Prostate gland (tissue), 2 donors: Measurements from ENCODE around the gene PRR23E. TPM values are rescaled to one million over a fixed set of nuclear protein-coding genes. Genes with fewer than 3 reads are reported as not detected.

Experiments
- DNase-seq: peaks from one replicate; pipeline ENCODE4 v3.0.0-alpha.2; 2019; ENCODE audit warnings: low spot score
- H3K27ac ChIP-seq, 2 donors: fragments of 200-600 bp; sonication (generic); 2 replicates each; pipeline ENCODE4 v1.5.1; 2017 to 2019
- H3K27me3 ChIP-seq: fragments of 200-600 bp; sonication (generic); replicated peaks from 2 replicates; pipeline ENCODE4 v1.5.1; 2019; ENCODE audit not compliant: insufficient read depth
- H3K36me3 ChIP-seq, 2 donors: fragments of 200-600 bp; sonication (generic); 1 replicate in 1 of 2; 2 replicates in 1 of 2; pipeline versions ENCODE4 v1.5.1 to v1.8.1; 2017 to 2019
- H3K4me1 ChIP-seq: fragments of 200-600 bp; sonication (generic); replicated peaks from 2 replicates; pipeline ENCODE4 v1.5.1; 2019
- H3K4me3 ChIP-seq, 2 donors: fragments of 200-600 bp; sonication (generic); 2 replicates each; pipeline ENCODE4 v1.5.1; 2017 to 2019
- H3K9me3 ChIP-seq: fragments of 200-600 bp; sonication (generic); 2 replicates; pipeline ENCODE4 v1.5.1; 2017
- POLR2A ChIP-seq: fragments of 450-650 bp; IDR thresholded peaks from one replicate; pipeline ENCODE4 v1.6.1; 2016; ENCODE audit warnings: antibody characterized with exemption, mild to moderate bottlenecking
- POLR2AphosphoS5 ChIP-seq: sonication (generic); formaldehyde crosslinking; IDR thresholded peaks from one replicate; pipeline ENCODE4 v1.6.1; 2017; ENCODE audit warnings: antibody characterized with exemption
- WGBS: methylation state at CpG from one replicate; pipeline ENCODE4 v1.1.5; 2018; 5-methylcytosine and 5-hydroxymethylcytosine counted together
- intact Hi-C: fragments of 100-400 bp; cut with DNase I; formaldehyde crosslinking; loops from one replicate; pipeline ENCODE4 v1.14.2; 2022
- total RNA-seq, 2 donors: library from RNA; depleted of rRNA; stranded (reverse); fragments of >200 nt; gene quantifications; one replicate each; pipeline ENCODE4 v1.1.0, GENCODE V29; 2016
- TF ChIP-seq, protein P1 (sequence below), 4 experiments: fragments of 200-600 bp in 2 of 4; fragments of 450-650 bp in 2 of 4; sonication (generic) in 2 of 4; IDR thresholded peaks; 1 replicate in 3 of 4; 2 replicates in 1 of 4; pipeline ENCODE4 v1.5.1; 2016 to 2019; ENCODE audit warnings: antibody characterized with exemption in 4 of 4, mild to moderate bottlenecking in 2 of 4, moderate library complexity in 2 of 4

PRR23E gene
- total RNA-seq, 2 donors from 2014 or later: not detected

DNA sequence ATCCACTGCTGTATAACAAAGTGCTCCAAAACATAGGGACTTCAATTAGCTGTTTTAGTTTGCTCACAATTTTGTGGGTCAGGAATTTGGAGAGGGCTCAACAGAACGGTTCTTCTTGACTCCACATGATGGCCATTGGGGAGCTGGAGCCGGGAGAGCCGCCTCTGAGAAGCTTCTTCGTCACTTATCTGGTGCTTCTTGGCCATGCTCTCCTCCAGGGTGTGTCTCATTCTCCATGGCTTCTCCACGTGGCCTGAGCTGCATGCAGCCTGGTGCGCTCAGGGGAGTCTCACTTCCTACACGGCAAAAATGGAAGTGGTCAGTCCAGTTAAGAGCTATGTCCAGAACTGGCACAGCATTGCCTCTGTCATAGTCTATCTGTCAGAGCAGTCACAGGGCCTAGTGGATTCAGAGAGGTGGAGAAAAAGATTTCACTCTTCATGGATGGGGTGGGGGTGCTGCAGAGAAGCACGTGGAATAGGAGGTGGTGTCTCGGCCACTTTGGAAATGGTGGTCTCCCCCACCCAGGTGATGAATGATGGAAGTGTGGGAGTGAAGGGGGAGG is 26.3 kb upstream of the PRR23E start:
- Histone ChIP-seq H3K4me1 (no peaks in the 10 kb centered on the region), H3K27me3 (peaks cover 5% of the 10 kb centered on the region), H3K36me3 (no peaks in the 10 kb centered on the region), H3K4me3 (no peak overlapping the region), H3K27ac (no peak overlapping the region), H3K9me3 (no peaks in the 10 kb centered on the region)
- DNase-seq: no peak
- WGBS: 73% methylated on average over 9 of the region's 9 CpGs
- intact Hi-C loops: no loop called here
- no peak for TF ChIP-seq POLR2A
- TF ChIP-seq POLR2AphosphoS5: no peak
- TF ChIP-seq, protein P1, sequence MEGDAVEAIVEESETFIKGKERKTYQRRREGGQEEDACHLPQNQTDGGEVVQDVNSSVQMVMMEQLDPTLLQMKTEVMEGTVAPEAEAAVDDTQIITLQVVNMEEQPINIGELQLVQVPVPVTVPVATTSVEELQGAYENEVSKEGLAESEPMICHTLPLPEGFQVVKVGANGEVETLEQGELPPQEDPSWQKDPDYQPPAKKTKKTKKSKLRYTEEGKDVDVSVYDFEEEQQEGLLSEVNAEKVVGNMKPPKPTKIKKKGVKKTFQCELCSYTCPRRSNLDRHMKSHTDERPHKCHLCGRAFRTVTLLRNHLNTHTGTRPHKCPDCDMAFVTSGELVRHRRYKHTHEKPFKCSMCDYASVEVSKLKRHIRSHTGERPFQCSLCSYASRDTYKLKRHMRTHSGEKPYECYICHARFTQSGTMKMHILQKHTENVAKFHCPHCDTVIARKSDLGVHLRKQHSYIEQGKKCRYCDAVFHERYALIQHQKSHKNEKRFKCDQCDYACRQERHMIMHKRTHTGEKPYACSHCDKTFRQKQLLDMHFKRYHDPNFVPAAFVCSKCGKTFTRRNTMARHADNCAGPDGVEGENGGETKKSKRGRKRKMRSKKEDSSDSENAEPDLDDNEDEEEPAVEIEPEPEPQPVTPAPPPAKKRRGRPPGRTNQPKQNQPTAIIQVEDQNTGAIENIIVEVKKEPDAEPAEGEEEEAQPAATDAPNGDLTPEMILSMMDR (IDR thresholded peaks at IDR 0.05): no peak

DNA sequence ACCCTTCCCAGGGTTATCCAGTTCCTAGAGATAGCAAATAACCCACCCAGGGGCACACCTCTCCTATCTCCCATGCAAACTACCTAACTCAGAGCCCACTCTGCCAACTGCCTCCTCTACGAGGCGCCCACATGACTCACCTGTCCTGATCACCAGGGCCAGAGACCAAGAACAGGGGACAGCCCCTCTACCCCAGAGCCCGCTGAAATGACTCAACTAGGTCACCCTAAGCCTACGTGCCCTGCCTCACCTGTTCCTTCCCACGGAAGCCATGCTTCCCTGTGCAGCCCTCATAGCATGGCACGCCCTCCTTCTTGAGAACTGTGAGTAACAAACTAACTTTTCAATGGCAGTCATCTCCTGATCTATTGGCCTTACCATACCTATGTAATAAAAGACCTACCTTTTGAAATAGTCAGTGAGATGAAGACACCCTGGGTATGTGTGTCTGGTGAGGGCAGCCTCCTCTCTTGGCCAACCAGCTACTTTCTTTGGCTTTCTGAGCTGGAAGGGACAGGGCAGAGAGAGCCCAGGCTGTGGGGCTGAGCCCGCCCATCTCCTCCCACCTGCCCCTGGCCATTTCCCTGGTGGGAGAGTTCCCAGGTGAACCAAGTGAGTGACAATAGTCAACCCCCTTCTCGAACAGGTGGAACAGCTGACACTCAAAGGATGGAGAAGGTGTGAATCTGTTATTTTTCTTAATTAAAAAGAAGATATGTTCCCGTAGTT is 25.5 kb upstream of the PRR23E start:
- TF ChIP-seq, protein P1 (IDR thresholded peaks at IDR 0.05): no peak
- TF ChIP-seq POLR2A (no peak), POLR2AphosphoS5 (no peak)
- no peak overlapping the region for H3K27ac ChIP-seq
- no peaks in the 10 kb centered on the region for H3K36me3 ChIP-seq
- H3K4me1 ChIP-seq: no peaks in the 10 kb centered on the region
- DNase-seq: no peak
- H3K9me3 ChIP-seq: no peaks in the 10 kb centered on the region
- WGBS: 86% methylated on average over 9 of the region's 9 CpGs
- no peak overlapping the region for H3K4me3 ChIP-seq
- intact Hi-C loops: no loop called here
- H3K27me3 ChIP-seq: peaks cover 5% of the 10 kb centered on the region

DNA sequence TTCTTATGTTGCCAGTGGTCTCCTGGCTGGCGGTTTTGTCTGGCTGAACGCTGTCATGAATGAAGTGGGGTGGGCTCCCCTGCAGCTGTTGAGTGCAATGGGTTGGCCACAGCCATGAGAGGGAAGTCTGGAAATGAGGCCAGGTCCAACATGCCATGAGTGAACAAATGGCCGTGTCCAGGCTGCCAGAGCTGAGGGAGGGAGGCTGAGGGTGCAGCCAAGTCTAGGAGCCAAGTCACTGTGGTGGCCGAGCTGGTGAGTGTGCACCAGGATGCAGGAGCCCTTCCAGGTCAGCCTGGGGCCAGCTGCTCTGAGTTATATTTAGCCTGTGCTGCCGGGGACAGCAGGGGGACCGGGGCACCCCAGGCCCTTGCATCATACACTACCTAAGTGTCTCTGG is 24.7 kb upstream of the PRR23E start:
- H3K27ac ChIP-seq: no peak overlapping the region
- no peaks in the 10 kb centered on the region for H3K9me3 ChIP-seq
- H3K27me3 ChIP-seq: peaks cover 5% of the 10 kb centered on the region
- 62% methylated on average over 6 of the region's 6 CpGs for WGBS
- no peaks in the 10 kb centered on the region for H3K4me1 ChIP-seq
- no peak for DNase-seq
- intact Hi-C loops: no loop called here
- no peak overlapping the region for H3K4me3 ChIP-seq
- TF ChIP-seq, protein P1 (IDR thresholded peaks at IDR 0.05): no peak
- no peak for TF ChIP-seq POLR2AphosphoS5
- no peak for TF ChIP-seq POLR2A
- no peaks in the 10 kb centered on the region for H3K36me3 ChIP-seq

DNA sequence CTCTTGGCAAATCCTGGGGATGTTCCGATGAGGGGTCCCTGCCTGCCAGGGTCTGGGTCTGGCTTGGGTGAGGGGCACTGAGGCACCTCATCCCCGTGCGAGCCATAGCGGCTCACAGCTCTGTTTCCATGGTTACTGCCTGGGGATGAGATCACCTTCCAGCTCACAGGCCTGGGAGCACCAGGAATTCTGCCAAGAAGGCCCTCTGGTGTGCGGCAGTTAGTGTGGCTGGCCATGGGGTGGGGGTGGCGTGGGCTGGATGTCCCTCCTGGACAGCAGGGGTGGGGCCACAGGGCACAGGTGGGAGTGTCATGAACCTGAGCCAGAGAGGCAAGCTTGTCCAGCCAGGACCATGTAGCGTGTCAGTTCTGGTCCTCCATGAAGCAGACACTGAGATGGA is 22.1 kb upstream of the PRR23E start:
- intact Hi-C loops: no loop called here
- Histone ChIP-seq H3K27me3 (peaks cover 5% of the 10 kb centered on the region), H3K4me3 (no peak overlapping the region), H3K9me3 (no peaks in the 10 kb centered on the region), H3K4me1 (no peaks in the 10 kb centered on the region), H3K27ac (no peak overlapping the region), H3K36me3 (no peaks in the 10 kb centered on the region)
- TF ChIP-seq, protein P1 (IDR thresholded peaks at IDR 0.05): no peak
- TF ChIP-seq POLR2AphosphoS5 (no peak), POLR2A (no peak)
- no peak for DNase-seq
- 26% methylated on average over 7 of the region's 7 CpGs for WGBS

DNA sequence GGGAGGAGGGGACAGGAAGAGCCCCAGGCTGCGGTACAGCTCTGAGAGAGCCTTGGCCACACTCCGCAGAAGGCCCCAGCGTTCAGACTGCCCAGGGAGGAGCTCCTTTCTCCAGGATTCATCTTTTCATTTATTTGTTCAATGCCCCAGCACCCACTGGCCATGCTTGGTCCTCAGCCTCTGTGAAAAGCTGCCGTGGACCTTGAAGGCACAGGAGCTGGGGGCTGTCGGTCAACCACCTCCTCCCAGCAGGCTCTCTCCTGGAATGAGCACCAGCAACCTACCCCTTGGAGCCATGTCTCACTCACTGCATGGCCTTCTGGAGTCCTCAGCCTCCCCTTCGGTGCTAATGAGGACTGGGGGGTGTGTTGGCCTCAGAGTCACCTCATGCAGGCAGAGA is 21.6 kb upstream of the PRR23E start:
- TF ChIP-seq POLR2AphosphoS5: no peak
- TF ChIP-seq POLR2A: no peak
- TF ChIP-seq, protein P1 (IDR thresholded peaks at IDR 0.05): no peak
- no peak overlapping the region for H3K27ac ChIP-seq
- no peaks in the 10 kb centered on the region for H3K4me1 ChIP-seq
- H3K9me3 ChIP-seq: no peaks in the 10 kb centered on the region
- intact Hi-C loops: no loop called here
- H3K27me3 ChIP-seq: peaks cover 5% of the 10 kb centered on the region
- no peak overlapping the region for H3K4me3 ChIP-seq
- H3K36me3 ChIP-seq: no peaks in the 10 kb centered on the region
- 82% methylated on average over 6 of the region's 6 CpGs for WGBS
- DNase-seq: no peak
